ENCODE measurements around the gene DAZAP1.

Gene DAZAP1

GRCh38 chr19:1424192-1424955 lies 17.0 kb downstream of the DAZAP1 start:
- TF ChIP-seq CTCF (IDR thresholded peaks at IDR 0.05): no peak

- TF ChIP-seq CTCF (IDR thresholded peaks at IDR 0.05): no peak
Observed at GRCh38 chr19:1425102-1425837, 17.9 kb downstream of the DAZAP1 start.

GRCh38 chr19:1425902-1426301 lies 18.5 kb downstream of the DAZAP1 start:
- TF ChIP-seq CTCF (IDR thresholded peaks at IDR 0.05): no peak

GRCh38 chr19:1426736-1427135 lies 19.4 kb downstream of the DAZAP1 start:
- no peak for TF ChIP-seq CTCF (IDR thresholded peaks at IDR 0.05)

- no peak for TF ChIP-seq CTCF (IDR thresholded peaks at IDR 0.05)
Observed at GRCh38 chr19:1427221-1427920, 20.0 kb downstream of the DAZAP1 start.

GRCh38 chr19:1428738-1429391 lies 21.5 kb downstream of the DAZAP1 start:
- TF ChIP-seq CTCF (IDR thresholded peaks at IDR 0.05): no peak

- no peak for TF ChIP-seq CTCF (IDR thresholded peaks at IDR 0.05)
Observed at GRCh38 chr19:1429750-1430149, 22.4 kb downstream of the DAZAP1 start.

Data from LNCAP (cell line).